Glutamatergic neuron (in vitro differentiated cells): Measurements from ENCODE around the gene BCL7A. TPM values are rescaled to one million over a fixed set of nuclear protein-coding genes. Genes with fewer than 3 reads are reported as not detected.

Source experiments
- DNase-seq: peaks from one replicate; pipeline ENCODE4 v3.0.0; 2022
- H3K27ac Mint-ChIP-seq: one replicate; pipeline ENCODE4 v1.8.0; 2020; ENCODE audit warnings: mild to moderate bottlenecking, mixed read lengths, inconsistent platforms; ENCODE audit not compliant: unreplicated experiment
- H3K27me3 Mint-ChIP-seq: one replicate; pipeline ENCODE4 v1.8.0; 2020; ENCODE audit warnings: mild to moderate bottlenecking, moderate library complexity, mixed read lengths, inconsistent platforms; ENCODE audit not compliant: unreplicated experiment
- H3K36me3 Mint-ChIP-seq: one replicate; pipeline ENCODE4 v1.8.0; 2020; ENCODE audit warnings: mild to moderate bottlenecking, mixed read lengths, inconsistent platforms; ENCODE audit not compliant: unreplicated experiment
- H3K4me1 Mint-ChIP-seq: one replicate; pipeline ENCODE4 v1.8.0; 2020; ENCODE audit warnings: mild to moderate bottlenecking, low read depth, mixed read lengths, inconsistent platforms; ENCODE audit not compliant: unreplicated experiment
- H3K4me3 Mint-ChIP-seq: one replicate; pipeline ENCODE4 v1.8.0; 2020; ENCODE audit warnings: mild to moderate bottlenecking, mixed read lengths, inconsistent platforms; ENCODE audit not compliant: unreplicated experiment
- H3K9me3 Mint-ChIP-seq: one replicate; pipeline ENCODE4 v1.8.0; 2020; ENCODE audit warnings: mild to moderate bottlenecking, moderate library complexity, mixed read lengths, inconsistent platforms; ENCODE audit not compliant: unreplicated experiment
- total RNA-seq: library from RNA; stranded (reverse); fragmentation: NEBNext Ultra II Directional; extraction: Animal tissue kit (Norgen Biotek cat#: 25700); gene quantifications from one replicate; pipeline ENCODE4 v1.2.1, GENCODE V29; 2021; ENCODE audit not compliant: unreplicated experiment
- TF ChIP-seq, protein P1 (sequence below): fragments of 200-600 bp; sonication (generic); IDR thresholded peaks from one replicate; pipeline ENCODE4 v1.5.0; 2021; ENCODE audit not compliant: partially characterized antibody, unreplicated experiment

Gene BCL7A
- total RNA-seq, 1 donor from 2014 or later = 148 TPM

DNA sequence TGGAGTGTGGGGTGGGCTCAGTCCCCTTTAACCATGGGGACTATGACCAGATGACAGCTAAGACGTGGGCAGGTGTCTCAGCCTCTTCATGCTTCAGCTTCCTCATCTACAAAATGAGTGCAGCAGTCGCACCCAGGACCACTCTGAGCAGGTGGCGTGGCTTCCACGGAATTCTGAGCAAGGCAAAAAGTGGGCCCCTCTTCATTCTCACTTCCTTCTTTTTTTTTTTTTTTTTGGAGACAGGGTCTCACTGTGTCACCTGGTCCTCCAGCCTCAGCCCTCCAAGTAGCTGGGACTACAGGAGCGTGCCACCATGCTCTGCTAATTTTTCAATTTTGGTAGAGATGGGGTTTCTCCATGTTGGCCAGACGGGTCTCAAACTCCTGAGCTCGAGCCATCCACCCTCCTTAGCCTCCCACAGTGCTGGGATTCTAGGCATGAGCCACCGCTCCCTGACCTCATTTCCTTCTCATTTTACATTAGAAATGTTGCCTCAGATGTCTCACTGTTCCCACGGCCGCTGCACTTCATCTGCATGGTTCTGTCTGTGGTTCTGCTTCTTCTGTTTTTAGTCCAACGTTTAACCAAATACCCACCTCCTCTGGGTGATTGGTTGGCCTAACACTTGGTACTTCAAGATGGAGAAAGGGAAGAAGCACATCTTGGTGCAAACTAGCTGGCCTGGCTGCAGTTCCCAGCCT, 41.3 kb upstream of the BCL7A start:
- no peak overlapping the region for H3K4me3 Mint-ChIP-seq
- no peak for DNase-seq
- no peak overlapping the region for H3K27ac Mint-ChIP-seq
- TF ChIP-seq, protein P1, sequence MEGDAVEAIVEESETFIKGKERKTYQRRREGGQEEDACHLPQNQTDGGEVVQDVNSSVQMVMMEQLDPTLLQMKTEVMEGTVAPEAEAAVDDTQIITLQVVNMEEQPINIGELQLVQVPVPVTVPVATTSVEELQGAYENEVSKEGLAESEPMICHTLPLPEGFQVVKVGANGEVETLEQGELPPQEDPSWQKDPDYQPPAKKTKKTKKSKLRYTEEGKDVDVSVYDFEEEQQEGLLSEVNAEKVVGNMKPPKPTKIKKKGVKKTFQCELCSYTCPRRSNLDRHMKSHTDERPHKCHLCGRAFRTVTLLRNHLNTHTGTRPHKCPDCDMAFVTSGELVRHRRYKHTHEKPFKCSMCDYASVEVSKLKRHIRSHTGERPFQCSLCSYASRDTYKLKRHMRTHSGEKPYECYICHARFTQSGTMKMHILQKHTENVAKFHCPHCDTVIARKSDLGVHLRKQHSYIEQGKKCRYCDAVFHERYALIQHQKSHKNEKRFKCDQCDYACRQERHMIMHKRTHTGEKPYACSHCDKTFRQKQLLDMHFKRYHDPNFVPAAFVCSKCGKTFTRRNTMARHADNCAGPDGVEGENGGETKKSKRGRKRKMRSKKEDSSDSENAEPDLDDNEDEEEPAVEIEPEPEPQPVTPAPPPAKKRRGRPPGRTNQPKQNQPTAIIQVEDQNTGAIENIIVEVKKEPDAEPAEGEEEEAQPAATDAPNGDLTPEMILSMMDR = no peak
- no peaks in the 10 kb centered on the region for H3K36me3 Mint-ChIP-seq
- peaks cover 17% of the 10 kb centered on the region for H3K4me1 Mint-ChIP-seq
- H3K27me3 Mint-ChIP-seq = no peaks in the 10 kb centered on the region
- H3K9me3 Mint-ChIP-seq = peaks cover 4% of the 10 kb centered on the region

DNA sequence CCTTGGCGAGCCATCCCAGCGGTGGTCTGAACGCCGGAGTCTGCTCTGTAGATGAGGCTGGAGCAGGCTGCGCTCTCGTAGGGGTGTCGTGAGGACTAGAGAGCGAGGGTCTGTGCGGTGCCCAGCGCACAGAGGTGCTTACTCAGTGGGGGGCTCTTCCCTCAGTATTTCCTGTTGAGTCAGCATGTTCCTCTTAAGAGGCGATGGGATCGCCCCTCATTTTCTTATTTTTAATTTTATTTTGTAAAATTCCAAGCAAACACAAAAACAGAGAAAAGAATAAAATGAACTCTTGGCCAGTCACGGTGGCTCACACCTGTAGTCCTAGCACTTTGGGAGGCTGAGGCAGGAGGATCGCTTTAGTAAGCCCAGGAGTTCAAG, 40.8 kb upstream of the BCL7A start:
- Mint-ChIP-seq H3K9me3 (peaks cover 4% of the 10 kb centered on the region), H3K27me3 (no peaks in the 10 kb centered on the region), H3K27ac (no peak overlapping the region)

DNA sequence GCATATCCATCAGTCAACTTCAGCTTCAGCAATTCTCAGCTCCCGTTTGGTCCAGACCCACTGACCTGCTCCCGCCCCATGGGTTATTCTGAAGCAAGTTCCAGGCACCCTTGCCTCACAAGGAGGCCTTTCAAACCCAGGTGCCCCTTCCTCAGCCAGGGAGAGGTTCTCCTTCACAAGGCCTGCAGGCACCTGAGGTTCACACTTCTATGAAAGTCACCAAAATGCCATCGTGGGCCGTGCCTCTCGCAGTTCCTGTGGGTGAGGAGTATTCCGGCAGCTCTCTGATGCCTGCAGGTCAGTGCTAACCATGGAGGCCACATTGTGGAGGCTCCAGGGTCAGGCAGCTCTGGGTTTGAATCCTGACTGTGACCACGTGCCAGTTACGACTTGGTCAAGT, 40.2 kb upstream of the BCL7A start:
- no peak for DNase-seq
- Mint-ChIP-seq H3K27me3 (no peaks in the 10 kb centered on the region), H3K9me3 (peaks cover 4% of the 10 kb centered on the region), H3K36me3 (no peaks in the 10 kb centered on the region), H3K27ac (no peak overlapping the region), H3K4me1 (peaks cover 17% of the 10 kb centered on the region), H3K4me3 (no peak overlapping the region)
- TF ChIP-seq, protein P1 = no peak

More for the DNA sequence above, 40.8 kb upstream of the BCL7A start:
- peaks cover 17% of the 10 kb centered on the region for H3K4me1 Mint-ChIP-seq
- H3K4me3 Mint-ChIP-seq = no peak overlapping the region
- no peaks in the 10 kb centered on the region for H3K36me3 Mint-ChIP-seq
- TF ChIP-seq, protein P1 = no peak
- DNase-seq = no peak

DNA sequence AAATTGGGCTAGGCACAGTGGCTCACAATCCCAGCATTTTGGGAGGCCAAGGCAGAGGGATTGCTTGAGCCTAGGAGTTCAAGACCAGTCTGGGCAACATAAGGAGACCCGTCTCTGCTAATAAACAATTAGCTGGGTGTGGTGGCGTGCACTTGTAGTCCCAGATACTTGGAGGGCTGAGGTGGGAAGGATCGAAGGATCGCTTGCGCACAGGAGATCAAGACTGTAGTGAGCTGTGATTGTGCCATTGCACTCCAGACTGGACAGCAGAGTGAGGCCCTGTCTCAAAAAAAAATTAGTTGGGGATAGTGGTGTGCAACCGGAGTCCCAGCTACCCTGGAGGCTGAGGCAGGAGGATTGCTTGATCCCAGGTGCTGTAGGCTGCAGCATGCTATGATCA, 38.7 kb upstream of the BCL7A start:
- peak overlapping the region; percentile 74 for H3K27ac Mint-ChIP-seq
- peaks cover 4% of the 10 kb centered on the region for H3K9me3 Mint-ChIP-seq
- TF ChIP-seq, protein P1 = no peak
- no peak for DNase-seq
- no peaks in the 10 kb centered on the region for H3K36me3 Mint-ChIP-seq
- H3K4me3 Mint-ChIP-seq = no peak overlapping the region
- peaks cover 3% of the 10 kb centered on the region for H3K27me3 Mint-ChIP-seq
- peaks cover 19% of the 10 kb centered on the region for H3K4me1 Mint-ChIP-seq

DNA sequence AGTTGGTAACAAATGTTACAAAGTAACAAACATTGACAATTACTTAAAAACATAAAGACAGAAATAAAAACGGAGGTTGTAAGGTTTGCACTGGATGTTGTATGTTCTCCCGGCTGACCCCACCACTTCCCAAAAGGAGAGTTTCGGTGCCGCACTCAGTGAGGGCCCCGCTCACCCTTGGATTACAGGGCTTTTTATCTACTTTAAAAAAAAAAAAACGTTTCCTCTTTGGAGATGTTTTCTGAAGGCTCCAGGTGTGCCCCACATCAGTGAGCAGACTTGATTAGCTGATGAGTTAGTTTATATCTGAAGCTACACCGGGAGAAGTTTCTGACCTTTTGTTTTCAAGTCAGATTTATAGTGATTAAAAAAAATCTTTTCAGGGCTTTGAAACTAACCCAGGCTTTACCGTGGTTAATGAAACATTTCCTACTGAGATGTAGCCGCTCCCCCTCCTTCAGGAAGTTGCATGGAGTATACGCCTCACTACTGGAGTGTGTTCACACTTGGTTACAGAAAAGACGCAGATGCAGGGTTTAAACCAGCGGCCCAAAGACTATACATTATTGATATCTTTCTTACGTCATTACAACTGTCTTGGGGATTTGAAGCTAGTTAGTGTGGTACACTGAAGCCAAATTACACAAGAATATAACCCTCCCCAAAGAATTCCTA, 38.0 kb upstream of the BCL7A start:
- Mint-ChIP-seq H3K27ac (peak overlapping the region; percentile 74), H3K4me3 (no peak overlapping the region), H3K27me3 (peaks cover 3% of the 10 kb centered on the region), H3K9me3 (peaks cover 4% of the 10 kb centered on the region), H3K4me1 (peaks cover 19% of the 10 kb centered on the region), H3K36me3 (no peaks in the 10 kb centered on the region)
- DNase-seq = no peak
- TF ChIP-seq, protein P1 = no peak
